WERI-Rb-1 (cell line): ENCODE data around the gene TRPM3.
"Not testable (repeated sequence)": the region's sequence is repeated elsewhere in the genome, so short reads cannot be mapped to it uniquely, and the experiment has no call there.

ENCODE experiments used
- DNase-seq: peaks from one replicate; pipeline ENCODE4 v3.0.0-alpha.2; 2020
- H3K27ac ChIP-seq: fragments of 250-450 bp; sonication (Bioruptor Pico); 2 replicates; pipeline ENCODE4 v1.5.1; 2020; ENCODE audit warnings: mild to moderate bottlenecking, moderate library complexity
- H3K27me3 ChIP-seq: fragments of 250-450 bp; sonication (Bioruptor Pico); 2 replicates; pipeline ENCODE4 v1.5.1; 2021; ENCODE audit warnings: mild to moderate bottlenecking, low read depth, moderate library complexity; ENCODE audit not compliant: insufficient read depth, severe bottlenecking
- H3K36me3 ChIP-seq: fragments of 250-450 bp; sonication (Bioruptor Pico); 2 replicates; pipeline ENCODE4 v1.5.1; 2020; ENCODE audit warnings: mild to moderate bottlenecking, moderate library complexity
- H3K4me3 ChIP-seq: 2 replicates; pipeline ENCODE4 v1.5.1; 2011; ENCODE audit warnings: low read depth, mild to moderate bottlenecking, control low read depth, low read length
- H3K9me3 ChIP-seq: fragments of 250-450 bp; sonication (Bioruptor Pico); 2 replicates; pipeline ENCODE4 v1.5.1; 2021; ENCODE audit warnings: mild to moderate bottlenecking, moderate library complexity; ENCODE audit not compliant: severe bottlenecking
- TF ChIP-seq, protein P1 (sequence below): IDR thresholded peaks from 2 replicates; pipeline ENCODE4 v1.5.1; 2011; ENCODE audit warnings: low read depth, mild to moderate bottlenecking, control low read depth, inconsistent platforms, low read length

TRPM3 gene

DNA sequence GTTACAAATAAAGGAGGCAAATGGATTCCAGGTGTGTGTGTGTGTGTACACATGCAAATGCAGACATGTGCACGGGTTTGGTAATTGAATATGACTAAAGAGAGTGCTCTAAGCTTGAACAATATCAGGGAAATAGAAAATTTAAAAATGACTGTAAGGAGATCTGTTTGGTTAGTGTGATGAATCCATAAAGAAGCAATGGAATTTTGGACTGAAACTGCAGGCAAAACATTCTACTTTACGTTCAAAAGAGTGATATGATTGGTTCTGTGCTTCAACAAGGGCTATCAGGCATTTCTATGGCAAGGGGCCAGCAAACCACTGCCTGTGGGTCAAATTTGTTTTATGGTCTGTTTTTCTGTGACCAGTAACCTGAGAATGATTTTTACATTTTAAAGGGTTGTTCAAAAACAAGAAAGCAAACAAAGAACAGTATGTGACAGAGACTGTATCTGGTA lies 374.1 kb downstream of the TRPM3 start:
- H3K27ac ChIP-seq = no peak overlapping the region
- H3K9me3 ChIP-seq = no peaks in the 10 kb centered on the region
- DNase-seq = no peak
- H3K36me3 ChIP-seq = no peaks in the 10 kb centered on the region
- H3K4me3 ChIP-seq = no peak overlapping the region
- TF ChIP-seq, protein P1, sequence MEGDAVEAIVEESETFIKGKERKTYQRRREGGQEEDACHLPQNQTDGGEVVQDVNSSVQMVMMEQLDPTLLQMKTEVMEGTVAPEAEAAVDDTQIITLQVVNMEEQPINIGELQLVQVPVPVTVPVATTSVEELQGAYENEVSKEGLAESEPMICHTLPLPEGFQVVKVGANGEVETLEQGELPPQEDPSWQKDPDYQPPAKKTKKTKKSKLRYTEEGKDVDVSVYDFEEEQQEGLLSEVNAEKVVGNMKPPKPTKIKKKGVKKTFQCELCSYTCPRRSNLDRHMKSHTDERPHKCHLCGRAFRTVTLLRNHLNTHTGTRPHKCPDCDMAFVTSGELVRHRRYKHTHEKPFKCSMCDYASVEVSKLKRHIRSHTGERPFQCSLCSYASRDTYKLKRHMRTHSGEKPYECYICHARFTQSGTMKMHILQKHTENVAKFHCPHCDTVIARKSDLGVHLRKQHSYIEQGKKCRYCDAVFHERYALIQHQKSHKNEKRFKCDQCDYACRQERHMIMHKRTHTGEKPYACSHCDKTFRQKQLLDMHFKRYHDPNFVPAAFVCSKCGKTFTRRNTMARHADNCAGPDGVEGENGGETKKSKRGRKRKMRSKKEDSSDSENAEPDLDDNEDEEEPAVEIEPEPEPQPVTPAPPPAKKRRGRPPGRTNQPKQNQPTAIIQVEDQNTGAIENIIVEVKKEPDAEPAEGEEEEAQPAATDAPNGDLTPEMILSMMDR = no peak
- H3K27me3 ChIP-seq = no peaks in the 10 kb centered on the region

DNA sequence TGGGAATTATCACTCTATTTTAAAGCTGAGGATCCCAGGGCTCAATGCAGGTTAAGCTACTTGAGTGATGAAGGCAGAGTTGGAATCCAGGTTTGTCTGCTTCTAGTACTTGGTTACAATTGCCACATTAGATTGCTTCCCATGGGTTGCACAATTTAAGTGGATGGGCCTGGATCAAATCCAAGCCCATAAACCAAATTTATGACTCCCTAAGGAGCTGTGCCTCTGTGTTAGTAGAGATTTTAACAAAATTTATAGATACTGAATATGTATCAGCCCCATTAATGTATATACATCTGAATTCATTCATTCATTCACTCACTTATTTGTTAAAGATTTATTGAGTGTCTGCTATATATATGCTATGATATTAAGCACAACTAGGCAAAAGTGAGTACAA lies 374.7 kb downstream of the TRPM3 start:
- Histone ChIP-seq H3K36me3 (no peaks in the 10 kb centered on the region), H3K27ac (no peak overlapping the region), H3K27me3 (no peaks in the 10 kb centered on the region), H3K4me3 (no peak overlapping the region), H3K9me3 (no peaks in the 10 kb centered on the region)
- TF ChIP-seq, protein P1 = no peak
- no peak for DNase-seq

DNA sequence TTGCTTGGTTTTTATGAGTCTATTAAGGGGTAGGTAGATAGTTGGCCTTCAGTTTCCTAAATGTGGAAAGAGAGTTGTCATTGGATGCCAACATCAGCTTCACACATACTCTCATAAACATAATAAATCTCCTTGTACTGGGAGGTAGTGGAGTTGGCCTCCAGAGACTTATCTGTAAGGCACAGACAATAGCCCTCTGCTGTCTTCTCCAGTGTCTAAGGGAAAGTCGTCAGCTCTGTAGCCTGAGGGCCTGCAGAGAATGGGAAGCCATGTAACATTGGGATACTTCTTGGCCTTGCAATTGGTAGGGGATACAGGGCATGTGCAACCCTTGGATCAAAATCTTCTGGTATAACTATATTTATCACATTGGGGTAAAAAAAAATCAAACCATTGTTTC lies 375.1 kb downstream of the TRPM3 start:
- no peak for DNase-seq

DNA sequence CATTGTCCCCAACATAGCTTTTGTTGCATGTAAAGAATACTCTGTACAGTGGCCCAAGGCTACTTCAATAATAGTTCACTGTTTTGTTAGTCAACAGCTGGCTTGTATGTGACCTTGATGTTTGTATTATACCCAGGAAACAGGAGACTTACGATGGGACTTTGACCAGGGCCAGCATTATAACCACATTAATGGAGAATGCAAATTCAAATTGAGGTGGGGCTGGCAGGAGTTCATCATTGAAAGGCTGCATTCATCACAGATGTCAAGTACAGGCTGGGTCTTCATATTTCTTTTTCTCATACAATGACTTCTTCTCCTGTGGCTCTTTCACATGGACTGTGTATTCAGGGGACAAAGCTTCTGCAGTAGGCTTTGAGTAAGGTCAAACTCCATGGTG lies 396.6 kb downstream of the TRPM3 start:
- H3K27me3 ChIP-seq, DNase-seq, H3K9me3 ChIP-seq, H3K36me3 ChIP-seq, H3K27ac ChIP-seq, H3K4me3 ChIP-seq: not testable (repeated sequence)

More for the DNA sequence above, 375.1 kb downstream of the TRPM3 start:
- TF ChIP-seq, protein P1 = no peak
- H3K9me3 ChIP-seq = no peaks in the 10 kb centered on the region
- no peaks in the 10 kb centered on the region for H3K36me3 ChIP-seq
- no peak overlapping the region for H3K27ac ChIP-seq
- H3K27me3 ChIP-seq = no peaks in the 10 kb centered on the region
- no peak overlapping the region for H3K4me3 ChIP-seq

DNA sequence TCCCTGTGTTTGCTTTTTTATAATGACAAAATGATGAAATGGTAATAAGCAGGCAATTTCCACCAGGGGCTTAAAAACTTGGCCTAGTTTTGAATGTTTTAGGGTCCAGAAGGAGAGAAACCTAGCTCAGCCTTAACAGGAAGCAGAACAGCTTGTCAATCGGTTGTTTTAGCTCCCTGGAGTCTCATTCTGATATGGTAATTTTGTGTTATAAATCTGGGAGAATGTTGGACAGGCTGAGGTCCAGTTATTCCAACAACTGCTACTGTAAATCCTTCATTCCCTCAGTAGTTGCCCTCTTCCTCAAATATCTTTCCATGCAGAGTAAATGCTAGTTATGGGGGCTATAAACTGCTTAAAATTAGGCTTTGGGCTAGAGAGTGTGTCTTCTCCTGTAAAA lies 397.4 kb downstream of the TRPM3 start:
- not testable (repeated sequence) for H3K27me3 ChIP-seq, H3K36me3 ChIP-seq, H3K4me3 ChIP-seq, H3K9me3 ChIP-seq, DNase-seq, H3K27ac ChIP-seq

DNA sequence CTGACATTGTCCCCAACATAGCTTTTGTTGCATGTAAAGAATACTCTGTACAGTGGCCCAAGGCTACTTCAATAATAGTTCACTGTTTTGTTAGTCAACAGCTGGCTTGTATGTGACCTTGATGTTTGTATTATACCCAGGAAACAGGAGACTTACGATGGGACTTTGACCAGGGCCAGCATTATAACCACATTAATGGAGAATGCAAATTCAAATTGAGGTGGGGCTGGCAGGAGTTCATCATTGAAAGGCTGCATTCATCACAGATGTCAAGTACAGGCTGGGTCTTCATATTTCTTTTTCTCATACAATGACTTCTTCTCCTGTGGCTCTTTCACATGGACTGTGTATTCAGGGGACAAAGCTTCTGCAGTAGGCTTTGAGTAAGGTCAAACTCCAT lies 414.6 kb downstream of the TRPM3 start:
- H3K27ac ChIP-seq, H3K4me3 ChIP-seq, DNase-seq, H3K27me3 ChIP-seq, H3K36me3 ChIP-seq, H3K9me3 ChIP-seq: not testable (repeated sequence)

DNA sequence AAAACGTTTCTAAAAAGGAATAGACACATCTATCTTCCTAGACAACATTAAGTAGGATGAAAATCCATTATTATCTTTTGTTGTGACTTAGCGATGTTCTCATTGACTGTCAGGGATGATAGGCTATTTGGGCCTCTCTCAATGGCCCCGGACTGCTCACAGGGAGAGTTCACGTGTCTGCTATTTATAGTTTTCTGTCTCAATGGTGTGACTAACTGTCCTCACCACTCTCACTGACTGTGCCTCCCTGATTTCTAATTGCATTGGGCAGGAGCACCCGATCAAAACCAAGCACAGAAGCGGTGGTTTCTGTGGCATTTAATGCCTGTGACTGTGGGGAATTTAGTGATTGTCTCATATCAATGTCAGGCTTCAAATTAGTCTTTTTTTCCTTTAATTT lies 420.3 kb downstream of the TRPM3 start:
- Histone ChIP-seq H3K27ac (no peak overlapping the region), H3K27me3 (no peaks in the 10 kb centered on the region), H3K36me3 (no peaks in the 10 kb centered on the region), H3K4me3 (no peak overlapping the region), H3K9me3 (no peaks in the 10 kb centered on the region)
- DNase-seq = no peak
- TF ChIP-seq, protein P1 = no peak
